Sigmoid colon (tissue), 4 donors: ENCODE measurements around the gene TSPAN18.

Experiments used
- EP300 ChIP-seq, 4 donors: sonication (generic); formaldehyde crosslinking; IDR thresholded peaks; one replicate each; pipeline ENCODE4 v1.6.1; 2017; ENCODE audit warnings: antibody characterized with exemption in 4 of 4
- POLR2A ChIP-seq, 2 donors: fragments of 450-650 bp; IDR thresholded peaks; one replicate each; pipeline ENCODE4 v1.6.1; 2016; ENCODE audit warnings: antibody characterized with exemption in 2 of 2, mild to moderate bottlenecking in 2 of 2, moderate library complexity in 2 of 2
- POLR2AphosphoS5 ChIP-seq, 4 donors: sonication (generic); formaldehyde crosslinking; IDR thresholded peaks; one replicate each; pipeline ENCODE4 v1.6.1; 2017; ENCODE audit warnings: antibody characterized with exemption in 4 of 4
- TF ChIP-seq, protein P1 (sequence below), 4 experiments: fragments of 450-650 bp in 3 of 4; fragments of 200-600 bp in 1 of 4; IDR thresholded peaks; one replicate each; pipeline ENCODE4 v1.5.1; 2016 to 2019; ENCODE audit warnings: antibody characterized with exemption in 4 of 4, mild to moderate bottlenecking in 3 of 4, moderate library complexity in 2 of 4

GRCh38 chr11:44944181-44944852 lies 217.6 kb downstream of the TSPAN18 start:
- TF ChIP-seq, protein P1, sequence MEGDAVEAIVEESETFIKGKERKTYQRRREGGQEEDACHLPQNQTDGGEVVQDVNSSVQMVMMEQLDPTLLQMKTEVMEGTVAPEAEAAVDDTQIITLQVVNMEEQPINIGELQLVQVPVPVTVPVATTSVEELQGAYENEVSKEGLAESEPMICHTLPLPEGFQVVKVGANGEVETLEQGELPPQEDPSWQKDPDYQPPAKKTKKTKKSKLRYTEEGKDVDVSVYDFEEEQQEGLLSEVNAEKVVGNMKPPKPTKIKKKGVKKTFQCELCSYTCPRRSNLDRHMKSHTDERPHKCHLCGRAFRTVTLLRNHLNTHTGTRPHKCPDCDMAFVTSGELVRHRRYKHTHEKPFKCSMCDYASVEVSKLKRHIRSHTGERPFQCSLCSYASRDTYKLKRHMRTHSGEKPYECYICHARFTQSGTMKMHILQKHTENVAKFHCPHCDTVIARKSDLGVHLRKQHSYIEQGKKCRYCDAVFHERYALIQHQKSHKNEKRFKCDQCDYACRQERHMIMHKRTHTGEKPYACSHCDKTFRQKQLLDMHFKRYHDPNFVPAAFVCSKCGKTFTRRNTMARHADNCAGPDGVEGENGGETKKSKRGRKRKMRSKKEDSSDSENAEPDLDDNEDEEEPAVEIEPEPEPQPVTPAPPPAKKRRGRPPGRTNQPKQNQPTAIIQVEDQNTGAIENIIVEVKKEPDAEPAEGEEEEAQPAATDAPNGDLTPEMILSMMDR (IDR thresholded peaks at IDR 0.05), result no peak
- no peak for TF ChIP-seq POLR2A (IDR thresholded peaks at IDR 0.05)
- TF ChIP-seq EP300 (IDR thresholded peaks at IDR 0.05), result no peak
- TF ChIP-seq POLR2AphosphoS5 (IDR thresholded peaks at IDR 0.05), result no peak
